ENCODE data around the gene SMCHD1. TPM values are rescaled to one million over a fixed set of nuclear protein-coding genes. Genes with fewer than 3 reads are reported as not detected.
"Not testable (repeated sequence)": the region's sequence is repeated elsewhere in the genome, so short reads cannot be mapped to it uniquely, and the experiment has no call there.

Gene SMCHD1
- total RNA-seq, 1 experiment from 2014 or later, result 16.2 TPM

DNA sequence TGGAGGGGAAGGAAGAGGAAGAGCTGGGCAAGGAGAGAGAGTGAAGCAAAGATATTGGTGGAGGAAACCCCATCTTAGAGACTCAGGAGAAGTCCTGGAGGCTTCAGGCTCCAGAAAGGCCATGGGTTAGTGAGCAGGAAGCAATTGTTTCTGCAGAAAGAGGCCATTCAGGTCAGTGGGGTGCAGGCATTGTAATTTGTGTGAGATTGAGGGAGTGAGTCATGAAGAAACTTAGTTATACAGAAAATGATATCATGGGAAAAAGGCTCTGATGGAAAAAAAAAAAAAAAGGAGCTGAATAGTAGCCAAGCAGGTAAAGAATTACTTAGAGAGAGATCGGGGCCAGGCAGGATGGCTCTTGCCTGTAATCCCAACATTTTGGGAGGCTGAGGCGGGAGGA, 195.3 kb downstream of the SMCHD1 start:
- Histone ChIP-seq H3K36me3 (no peaks in the 10 kb centered on the region), H3K4me3 (no peak overlapping the region), H3K9me3 (no peaks in the 10 kb centered on the region), H3K27me3 (peaks cover 25% of the 10 kb centered on the region)
- DNase-seq, result no peak

DNA sequence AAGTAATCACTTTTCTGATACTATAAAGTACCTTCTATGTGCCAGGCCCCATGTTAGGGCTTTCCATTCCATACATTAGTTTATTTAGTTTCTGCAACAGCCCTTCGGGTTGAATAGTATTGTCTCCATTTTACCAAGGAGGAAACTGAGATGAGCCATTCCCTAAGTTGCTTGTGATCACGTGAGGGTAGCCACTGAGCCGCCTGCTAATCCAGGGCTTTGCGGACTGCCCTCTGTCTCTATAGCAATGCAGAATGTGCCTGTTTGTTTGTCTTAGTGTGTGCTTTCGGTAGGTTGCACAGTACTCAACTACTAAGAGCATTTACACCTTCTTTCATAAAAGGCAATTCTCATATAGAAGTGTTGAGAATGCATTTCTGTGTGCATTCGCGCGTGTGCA, 196.2 kb downstream of the SMCHD1 start:
- DNase-seq, result no peak

GRCh38 chr18:2852460-2852859, 196.9 kb downstream of the SMCHD1 start:
- H3K4me3 ChIP-seq, DNase-seq, H3K9me3 ChIP-seq, H3K36me3 ChIP-seq: not testable (repeated sequence)
- peaks cover 16% of the 10 kb centered on the region for H3K27me3 ChIP-seq

More for the DNA sequence above, 196.2 kb downstream of the SMCHD1 start:
- Histone ChIP-seq H3K36me3 (no peaks in the 10 kb centered on the region), H3K9me3 (no peaks in the 10 kb centered on the region), H3K4me3 (no peak overlapping the region), H3K27me3 (peaks cover 18% of the 10 kb centered on the region)

- no peak overlapping the region for H3K4me3 ChIP-seq
- DNase-seq, result no peak
- peaks cover 10% of the 10 kb centered on the region for H3K27me3 ChIP-seq
- no peaks in the 10 kb centered on the region for H3K36me3 ChIP-seq
- H3K9me3 ChIP-seq, result no peaks in the 10 kb centered on the region
Observed at GRCh38 chr18:2853173-2853925, 197.8 kb downstream of the SMCHD1 start.

DNA sequence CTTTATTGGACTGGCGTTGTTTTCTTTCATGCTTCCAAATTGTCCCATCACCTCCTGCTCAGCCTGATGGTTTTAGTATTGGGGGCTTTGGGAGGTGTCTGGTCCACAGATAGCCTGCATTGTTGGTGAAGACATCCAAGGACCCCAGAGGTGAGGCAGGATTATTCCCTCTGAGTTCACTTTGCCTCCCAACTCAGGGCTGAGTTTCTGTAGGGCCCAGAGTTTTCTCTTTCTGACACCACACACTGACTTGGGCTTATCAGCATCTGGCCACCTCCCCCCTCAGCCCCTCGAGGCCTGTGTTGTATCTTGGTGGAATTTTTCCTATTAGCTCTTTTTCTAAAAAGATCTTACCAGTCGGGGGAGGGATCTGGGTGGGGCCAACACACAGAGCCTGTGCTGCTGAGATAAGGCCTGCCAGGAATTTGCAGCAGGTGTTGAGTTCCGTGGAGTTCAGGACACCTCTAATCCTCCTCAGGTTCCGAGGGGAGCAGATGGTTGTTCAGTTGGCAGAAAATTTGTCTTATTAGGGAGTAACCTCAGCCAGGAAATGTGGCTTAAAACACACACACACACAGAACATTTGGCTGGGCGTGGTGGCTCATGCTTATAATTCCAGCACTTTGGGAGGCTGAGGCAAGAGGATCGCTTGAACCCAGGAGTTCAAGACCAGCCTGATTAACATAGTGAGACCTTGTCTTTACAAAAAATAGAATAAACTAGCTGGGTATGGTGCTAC, 198.6 kb downstream of the SMCHD1 start:
- no peak overlapping the region for H3K4me3 ChIP-seq
- peaks cover 3% of the 10 kb centered on the region for H3K27me3 ChIP-seq
- DNase-seq, result no peak
- H3K36me3 ChIP-seq, result no peaks in the 10 kb centered on the region
- no peaks in the 10 kb centered on the region for H3K9me3 ChIP-seq

Other genes starting within 250 kb of the SMCHD1 start
- 6.6 and 10.8 TPM in 2 replicates for gene METTL4, start 84.2 kb upstream of the SMCHD1 start, total RNA-seq (2014; rRNA removed; shearing (Covaris generic); ENCODE audit: low replicate concordance)
- 43.0 and 67.2 TPM in 2 replicates for gene NDC80, start 84.2 kb upstream of the SMCHD1 start, total RNA-seq (2014; rRNA removed; shearing (Covaris generic); ENCODE audit: low replicate concordance)
- 12.1 and 24.7 TPM in 2 replicates for gene EMILIN2, start 191.3 kb downstream of the SMCHD1 start, total RNA-seq (2014; rRNA removed; shearing (Covaris generic); ENCODE audit: low replicate concordance)